ENCODE data around the gene TMEM26.

Gene TMEM26

GRCh38 chr10:61359452-61359851, 93.7 kb downstream of the TMEM26 start:
- no peak overlapping the region for H3K27ac ChIP-seq

GRCh38 chr10:61357687-61358086, 95.5 kb downstream of the TMEM26 start:
- no peak overlapping the region for H3K27ac ChIP-seq

More at GRCh38 chr10:61359452-61359851, 93.7 kb downstream of the TMEM26 start:
- no peak for TF ChIP-seq ZFX (IDR thresholded peaks at IDR 0.05)
- TF ChIP-seq, protein P1, sequence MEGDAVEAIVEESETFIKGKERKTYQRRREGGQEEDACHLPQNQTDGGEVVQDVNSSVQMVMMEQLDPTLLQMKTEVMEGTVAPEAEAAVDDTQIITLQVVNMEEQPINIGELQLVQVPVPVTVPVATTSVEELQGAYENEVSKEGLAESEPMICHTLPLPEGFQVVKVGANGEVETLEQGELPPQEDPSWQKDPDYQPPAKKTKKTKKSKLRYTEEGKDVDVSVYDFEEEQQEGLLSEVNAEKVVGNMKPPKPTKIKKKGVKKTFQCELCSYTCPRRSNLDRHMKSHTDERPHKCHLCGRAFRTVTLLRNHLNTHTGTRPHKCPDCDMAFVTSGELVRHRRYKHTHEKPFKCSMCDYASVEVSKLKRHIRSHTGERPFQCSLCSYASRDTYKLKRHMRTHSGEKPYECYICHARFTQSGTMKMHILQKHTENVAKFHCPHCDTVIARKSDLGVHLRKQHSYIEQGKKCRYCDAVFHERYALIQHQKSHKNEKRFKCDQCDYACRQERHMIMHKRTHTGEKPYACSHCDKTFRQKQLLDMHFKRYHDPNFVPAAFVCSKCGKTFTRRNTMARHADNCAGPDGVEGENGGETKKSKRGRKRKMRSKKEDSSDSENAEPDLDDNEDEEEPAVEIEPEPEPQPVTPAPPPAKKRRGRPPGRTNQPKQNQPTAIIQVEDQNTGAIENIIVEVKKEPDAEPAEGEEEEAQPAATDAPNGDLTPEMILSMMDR (conservative IDR thresholded peaks at IDR 0.05), result no peak

More at GRCh38 chr10:61357687-61358086, 95.5 kb downstream of the TMEM26 start:
- no peak for TF ChIP-seq ZFX (IDR thresholded peaks at IDR 0.05)
- TF ChIP-seq, protein P1 (conservative IDR thresholded peaks at IDR 0.05), result no peak
